Lower leg skin (tissue), 4 donors: ENCODE results near the gene SCRG1. TPM values are rescaled to one million over a fixed set of nuclear protein-coding genes. Genes with fewer than 3 reads are reported as not detected.
A peak's percentile ranks its signal among the peaks of the same experiment; 100 is the strongest.

ENCODE experiments used
- DNase-seq, 2 donors: peaks; one replicate each; pipeline ENCODE4 v3.0.0-alpha.2; 2019; ENCODE audit warnings: low spot score in 2 of 2
- H3K4me3 ChIP-seq: fragments of 200-600 bp; sonication (generic); 2 replicates; pipeline ENCODE4 v1.5.1; 2017; ENCODE audit warnings: mild to moderate bottlenecking, low read depth; ENCODE audit not compliant: poor library complexity, severe bottlenecking
- CTCF ChIP-seq, 3 donors: fragments of 450-650 bp; IDR thresholded peaks; one replicate each; pipeline ENCODE4 v1.5.1; 2016; ENCODE audit warnings: antibody characterized with exemption in 3 of 3, mild to moderate bottlenecking in 3 of 3, moderate library complexity in 2 of 3
- POLR2A ChIP-seq, 2 donors: fragments of 450-650 bp; IDR thresholded peaks; one replicate each; pipeline ENCODE4 v1.6.1; 2016 to 2017; ENCODE audit warnings: antibody characterized with exemption in 2 of 2, mild to moderate bottlenecking in 1 of 2, moderate library complexity in 1 of 2
- WGBS, 2 donors: methylation state at CpG; one replicate each; pipeline ENCODE4 v1.1.5; 2018; 5-methylcytosine and 5-hydroxymethylcytosine counted together
- intact Hi-C: fragments of 100-400 bp; cut with DNase I; formaldehyde crosslinking; loops from one replicate; pipeline ENCODE4 v1.15.0; 2023; ENCODE audit warnings: low total_unique reads
- total RNA-seq, 4 donors: library from RNA; depleted of rRNA; stranded (reverse); fragments of >200 nt; gene quantifications; one replicate each; pipeline ENCODE4 v1.1.0, GENCODE V29; 2016

Gene SCRG1
- total RNA-seq, 4 donors from 2014 or later = 0.71 TPM; not detected in 3

- WGBS, 2 donors = 1% methylated on average over 43 to 60 of the region's 72 CpGs
- TF ChIP-seq POLR2A (IDR thresholded peaks at IDR 0.05) (peak in 1 of 2 donors; percentile 92), CTCF (IDR thresholded peaks at IDR 0.05) (no peak)
- intact Hi-C loops = loop anchor here (5.0 kb wide), 1 partner anchor 33 kb away; no protein-coding TSS in a partner anchor
- peak; percentile 98 to 100 for DNase-seq
- peak within 1 kb of the TSS; percentile 82 for H3K4me3 ChIP-seq
Measured at GRCh38 chr4:173370477-173371291, 28.2 kb downstream of the SCRG1 start, which contains the start of gene SAP30. Gene SAP30 (plus strand): TSS chr4:173370954. CDS start chr4:173371183, 229 bp downstream.

- DNase-seq = peak; percentile 76 to 94
- intact Hi-C loops = loop anchor here (5.0 kb wide), 1 partner anchor 33 kb away; no protein-coding TSS in a partner anchor
- 0% methylated on average over 14 of the region's 14 CpGs for WGBS, 2 donors
- H3K4me3 ChIP-seq = peak overlapping the region; percentile 36
- TF ChIP-seq CTCF (IDR thresholded peaks at IDR 0.05) (no peak), POLR2A (IDR thresholded peaks at IDR 0.05) (no peak)
Measured at GRCh38 chr4:173370130-173370476, 28.8 kb downstream of the SCRG1 start.

GRCh38 chr4:173367946-173368345, 31.0 kb downstream of the SCRG1 start:
- intact Hi-C loops = no loop called here
- H3K4me3 ChIP-seq = no peak overlapping the region

GRCh38 chr4:173367285-173367684, 31.6 kb downstream of the SCRG1 start:
- no peak for TF ChIP-seq POLR2A (IDR thresholded peaks at IDR 0.05)
- no peak for DNase-seq
- intact Hi-C loops = no loop called here
- no peak overlapping the region for H3K4me3 ChIP-seq

More at GRCh38 chr4:173367946-173368345, 31.0 kb downstream of the SCRG1 start:
- TF ChIP-seq CTCF (IDR thresholded peaks at IDR 0.05) = no peak
- no peak for TF ChIP-seq POLR2A (IDR thresholded peaks at IDR 0.05)
- 47 to 49% methylated on average over 4 of the region's 4 CpGs for WGBS, 2 donors
- DNase-seq = no peak

GRCh38 chr4:173365359-173365996, 33.4 kb downstream of the SCRG1 start:
- intact Hi-C loops = no loop called here
- no peak for TF ChIP-seq POLR2A (IDR thresholded peaks at IDR 0.05)
- H3K4me3 ChIP-seq = no peak overlapping the region
- 19 to 33% methylated on average over 2 of the region's 2 CpGs for WGBS, 2 donors
- no peak for DNase-seq

- WGBS, 2 donors = 59 to 66% methylated on average over 3 of the region's 3 CpGs
- TF ChIP-seq POLR2A (IDR thresholded peaks at IDR 0.05) (no peak), CTCF (IDR thresholded peaks at IDR 0.05) (no peak)
- no peak overlapping the region for H3K4me3 ChIP-seq
- intact Hi-C loops = no loop called here
- DNase-seq = no peak
Measured at GRCh38 chr4:173362666-173363065, 36.2 kb downstream of the SCRG1 start.
